ENCODE results near the gene MKKS. TPM values are rescaled to one million over a fixed set of nuclear protein-coding genes. Genes with fewer than 3 reads are reported as not detected.

MKKS gene
- polyA plus RNA-seq, 1 donor = 19.7 TPM

- no peak for DNase-seq (ENCODE audit: low read depth)
Observed at GRCh38 chr20:10369723-10370090, 64.3 kb downstream of the MKKS start.

GRCh38 chr20:10368702-10369041 is 65.3 kb downstream of the MKKS start:
- no peak for DNase-seq (ENCODE audit: low read depth)

- DNase-seq (ENCODE audit: low read depth) = no peak
Observed at GRCh38 chr20:10367943-10368701, 65.9 kb downstream of the MKKS start.

GRCh38 chr20:10367693-10367942 is 66.4 kb downstream of the MKKS start:
- no peak for DNase-seq (ENCODE audit: low read depth)

GRCh38 chr20:10366898-10367692 is 66.9 kb downstream of the MKKS start:
- DNase-seq (ENCODE audit: low read depth) = no peak

- no peak for DNase-seq (ENCODE audit: low read depth)
Observed at GRCh38 chr20:10362674-10363073, 71.3 kb downstream of the MKKS start.

- no peak for DNase-seq (ENCODE audit: low read depth)
Observed at GRCh38 chr20:10360878-10361277, 73.1 kb downstream of the MKKS start.

- DNase-seq (ENCODE audit: low read depth) = no peak
Observed at GRCh38 chr20:10359621-10360040, 74.4 kb downstream of the MKKS start.

GRCh38 chr20:10357974-10358373 is 76.0 kb downstream of the MKKS start:
- no peak for DNase-seq (ENCODE audit: low read depth)

GRCh38 chr20:10357061-10357708 is 76.8 kb downstream of the MKKS start:
- no peak for DNase-seq (ENCODE audit: low read depth)

- DNase-seq (ENCODE audit: low read depth) = no peak
Observed at GRCh38 chr20:10356628-10357027, 77.4 kb downstream of the MKKS start.

GRCh38 chr20:10352934-10353824 is 80.8 kb downstream of the MKKS start:
- no peak for DNase-seq (ENCODE audit: low read depth)

Other genes with a start within 250 kb of the MKKS start
- gene SNAP25, start 215.4 kb downstream of the MKKS start, polyA plus RNA-seq (ENCODE audit: insufficient read length) = 3.6 TPM
- 4.3 TPM for gene SLX4IP, start 1.1 kb upstream of the MKKS start, polyA plus RNA-seq (ENCODE audit: insufficient read length)
- 29.2 TPM for gene JAG1, start 239.8 kb upstream of the MKKS start, polyA plus RNA-seq (ENCODE audit: insufficient read length)

Data from forelimb muscle (tissue), 1 donor.